ENCODE data around the gene HPS4.

The HPS4 gene

GRCh38 chr22:26432619-26433311 lies 50.8 kb downstream of the HPS4 start:
- ATAC-seq = no peak

DNA sequence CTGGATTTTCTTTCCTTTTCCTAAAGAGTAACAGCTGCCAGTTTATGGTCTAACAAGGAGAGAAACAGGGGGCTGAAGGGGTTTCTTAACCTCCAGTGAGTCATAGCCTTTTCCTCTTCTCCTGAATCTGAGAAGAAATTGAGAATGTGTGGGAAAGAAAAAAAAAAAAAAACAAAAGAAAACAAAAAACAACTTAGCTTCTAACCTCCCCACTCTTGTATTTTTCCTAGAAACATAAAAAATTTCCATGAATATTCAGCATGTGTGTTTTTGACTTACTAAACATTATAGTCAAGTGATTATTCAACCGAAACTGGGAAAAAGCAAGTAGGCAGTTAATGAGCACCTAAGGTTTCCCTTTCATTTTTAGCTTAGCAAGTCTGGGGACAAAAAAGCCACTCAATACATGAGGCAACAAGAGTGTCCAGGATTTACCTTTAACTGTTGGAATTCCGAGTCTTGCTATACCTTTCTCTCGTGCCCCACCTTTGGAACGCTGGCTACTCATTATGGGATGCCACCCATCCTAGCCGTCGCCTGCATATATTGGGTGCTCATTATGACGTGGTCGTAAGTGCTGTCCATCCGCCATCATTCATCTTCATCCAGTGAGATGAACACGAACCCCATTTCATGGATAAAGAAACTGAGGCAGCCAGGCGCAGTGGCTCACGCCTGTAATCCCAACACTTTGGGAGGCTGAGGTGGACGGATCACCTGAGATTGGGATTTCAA lies 52.2 kb downstream of the HPS4 start:
- H3K27ac Mint-ChIP-seq = peak overlapping the region; percentile 66
- H3K36me3 Mint-ChIP-seq (ENCODE audit: low read depth) = peaks cover 12% of the 10 kb centered on the region
- ATAC-seq (no peak), DNase-seq (no peak)
- H3K9me3 Mint-ChIP-seq = no peaks in the 10 kb centered on the region
- peak overlapping the region; percentile 79 for H3K4me3 Mint-ChIP-seq
- peaks cover 67% of the 10 kb centered on the region for H3K4me1 Mint-ChIP-seq
- H3K27me3 Mint-ChIP-seq = peaks cover 3% of the 10 kb centered on the region

More at GRCh38 chr22:26432619-26433311, 50.8 kb downstream of the HPS4 start:
- Mint-ChIP-seq H3K27me3 (no peaks in the 10 kb centered on the region), H3K27ac (no peak overlapping the region), H3K36me3 (ENCODE audit: low read depth) (peaks cover 12% of the 10 kb centered on the region), H3K4me3 (no peak overlapping the region), H3K9me3 (no peaks in the 10 kb centered on the region), H3K4me1 (peaks cover 64% of the 10 kb centered on the region)
- no peak for DNase-seq

GRCh38 chr22:26430600-26430999 lies 53.0 kb downstream of the HPS4 start:
- H3K4me1 Mint-ChIP-seq = peaks cover 61% of the 10 kb centered on the region
- H3K27me3 Mint-ChIP-seq = peaks cover 4% of the 10 kb centered on the region
- no peaks in the 10 kb centered on the region for H3K9me3 Mint-ChIP-seq
- peaks cover 12% of the 10 kb centered on the region for H3K36me3 Mint-ChIP-seq (ENCODE audit: low read depth)
- DNase-seq = no peak
- peak overlapping the region; percentile 66 for H3K27ac Mint-ChIP-seq
- peak overlapping the region; percentile 79 for H3K4me3 Mint-ChIP-seq
- ATAC-seq = no peak

GRCh38 chr22:26429458-26430286 lies 53.9 kb downstream of the HPS4 start:
- peaks cover 7% of the 10 kb centered on the region for H3K27me3 Mint-ChIP-seq
- no peak for ATAC-seq
- no peaks in the 10 kb centered on the region for H3K9me3 Mint-ChIP-seq
- H3K27ac Mint-ChIP-seq = peak overlapping the region; percentile 66
- H3K4me3 Mint-ChIP-seq = peak overlapping the region; percentile 79
- peaks cover 54% of the 10 kb centered on the region for H3K4me1 Mint-ChIP-seq
- peak; percentile 25 for DNase-seq
- H3K36me3 Mint-ChIP-seq (ENCODE audit: low read depth) = peaks cover 5% of the 10 kb centered on the region

GRCh38 chr22:26428515-26429457 lies 54.8 kb downstream of the HPS4 start, which contains the start of gene ASPHD2:
TSS of gene ASPHD2 (plus strand) at chr22:26429260. CDS start at chr22:26433616, 4,356 bp downstream.
- ATAC-seq = peak; percentile 87
- peak; percentile 76 for DNase-seq
- Mint-ChIP-seq H3K36me3 (ENCODE audit: low read depth) (no peaks in the 10 kb centered on the region), H3K4me1 (peaks cover 53% of the 10 kb centered on the region), H3K4me3 (peak within 1 kb of the TSS; percentile 98), H3K9me3 (peaks cover 1% of the 10 kb centered on the region), H3K27me3 (peaks cover 7% of the 10 kb centered on the region), H3K27ac (peak within 1 kb of the TSS; percentile 98)

- H3K27ac Mint-ChIP-seq = peak overlapping the region; percentile 69
- H3K9me3 Mint-ChIP-seq = peaks cover 13% of the 10 kb centered on the region
- ATAC-seq (no peak), DNase-seq (no peak)
- H3K27me3 Mint-ChIP-seq = peaks cover 7% of the 10 kb centered on the region
- H3K4me3 Mint-ChIP-seq = peak overlapping the region; percentile 64
- H3K36me3 Mint-ChIP-seq (ENCODE audit: low read depth) = peaks cover 1% of the 10 kb centered on the region
- H3K4me1 Mint-ChIP-seq = peaks cover 39% of the 10 kb centered on the region
Measured at GRCh38 chr22:26426924-26427323, 56.7 kb downstream of the HPS4 start.

DNA sequence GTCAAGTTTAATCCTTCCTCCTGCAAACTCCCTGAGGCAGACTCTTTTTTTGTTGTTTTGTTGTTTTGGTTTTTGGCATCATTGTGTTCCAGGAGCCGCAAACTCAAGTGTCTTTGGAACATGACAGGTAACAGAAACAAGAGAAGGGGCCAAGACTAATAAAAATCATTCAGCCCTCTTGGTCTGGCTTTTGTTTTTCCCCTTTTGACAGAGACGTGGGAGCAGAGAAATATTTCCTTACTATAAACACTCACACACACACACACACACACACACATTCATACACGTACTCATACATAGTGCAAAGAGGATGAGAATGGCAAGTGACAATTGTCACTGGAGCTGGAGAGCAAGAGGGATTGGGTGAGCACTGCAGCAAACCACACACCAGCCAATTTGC lies 65.0 kb downstream of the HPS4 start:
- Mint-ChIP-seq H3K4me3 (no peak overlapping the region), H3K4me1 (no peaks in the 10 kb centered on the region), H3K27me3 (peaks cover 12% of the 10 kb centered on the region), H3K27ac (no peak overlapping the region), H3K9me3 (peaks cover 10% of the 10 kb centered on the region), H3K36me3 (ENCODE audit: low read depth) (peaks cover 1% of the 10 kb centered on the region)
- ATAC-seq (no peak), DNase-seq (no peak)

DNA sequence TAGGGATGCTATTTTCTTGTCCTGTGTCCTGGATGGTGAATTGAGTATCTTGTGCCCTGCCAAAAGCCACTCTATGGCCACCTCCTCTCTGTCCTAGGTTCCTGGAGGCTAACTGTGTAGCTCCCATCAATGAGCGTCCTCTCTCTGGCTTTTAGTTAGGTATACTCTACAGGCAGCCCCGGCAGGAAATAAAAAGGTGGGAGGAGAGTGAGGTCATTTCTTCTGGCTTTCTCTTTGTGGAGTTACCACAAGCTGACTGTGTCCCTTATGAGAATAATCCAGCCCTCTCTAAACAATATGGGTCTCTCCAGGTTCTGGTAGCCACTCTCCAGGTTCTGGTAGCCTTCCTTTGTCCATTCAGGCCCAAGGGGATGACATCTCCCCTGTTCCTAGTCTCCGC lies 66.2 kb downstream of the HPS4 start:
- no peak for ATAC-seq
- peaks cover 12% of the 10 kb centered on the region for H3K27me3 Mint-ChIP-seq
- no peak overlapping the region for H3K27ac Mint-ChIP-seq

DNA sequence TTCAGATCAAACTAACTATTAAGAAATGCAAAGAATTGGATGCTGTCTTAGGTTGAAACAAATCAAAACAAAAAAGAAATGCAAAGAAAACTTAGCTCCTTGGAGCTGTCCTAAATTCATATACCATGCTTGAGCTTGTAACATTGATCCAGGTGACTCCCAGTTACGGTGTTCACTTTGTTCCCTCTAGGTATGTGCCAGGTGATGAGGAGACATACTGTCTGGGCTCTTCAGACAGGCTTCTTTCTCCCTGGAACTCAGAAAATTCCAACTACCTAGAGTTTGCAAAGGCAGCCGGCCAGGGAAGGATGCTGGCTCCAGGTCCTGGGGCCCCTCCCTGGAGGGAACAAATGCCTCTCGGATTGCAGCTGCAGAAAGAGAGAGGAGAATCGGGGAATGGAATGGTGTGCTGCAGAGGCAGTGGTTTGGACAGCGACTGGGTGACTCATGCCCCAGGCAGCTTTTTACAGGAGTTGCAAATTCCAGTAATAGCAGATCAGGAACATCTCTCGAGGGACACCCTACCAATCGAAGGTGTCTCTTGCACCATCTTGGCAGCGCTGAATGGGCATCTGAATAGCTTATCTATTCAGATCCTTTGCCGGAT lies 66.8 kb downstream of the HPS4 start:
- no peak overlapping the region for H3K4me3 Mint-ChIP-seq
- no peaks in the 10 kb centered on the region for H3K36me3 Mint-ChIP-seq (ENCODE audit: low read depth)
- H3K9me3 Mint-ChIP-seq = no peaks in the 10 kb centered on the region
- H3K4me1 Mint-ChIP-seq = no peaks in the 10 kb centered on the region
- no peak overlapping the region for H3K27ac Mint-ChIP-seq
- DNase-seq = no peak
- H3K27me3 Mint-ChIP-seq = peaks cover 12% of the 10 kb centered on the region
- no peak for ATAC-seq

More for the DNA sequence above, 66.2 kb downstream of the HPS4 start:
- Mint-ChIP-seq H3K4me1 (no peaks in the 10 kb centered on the region), H3K9me3 (no peaks in the 10 kb centered on the region), H3K4me3 (no peak overlapping the region), H3K36me3 (ENCODE audit: low read depth) (no peaks in the 10 kb centered on the region)
- no peak for DNase-seq

DNA sequence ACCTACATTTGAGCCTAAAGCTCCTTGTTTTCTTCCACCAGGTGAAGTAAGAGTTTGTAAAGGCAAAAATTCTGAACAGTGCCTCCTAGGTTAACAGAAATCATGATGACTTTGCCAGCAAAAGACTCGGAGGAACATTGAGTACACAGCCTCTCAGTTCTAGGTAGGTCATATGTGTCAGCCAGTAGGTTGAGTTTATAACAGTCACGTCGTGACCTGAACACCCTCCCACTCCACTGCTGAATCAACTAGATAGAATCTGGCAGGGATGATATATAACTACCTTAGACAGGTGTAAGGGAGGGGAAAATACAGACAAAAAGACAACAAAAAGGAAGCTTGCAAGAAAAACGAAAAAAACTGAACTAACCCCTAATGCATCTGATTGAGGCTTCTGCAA lies 67.3 kb downstream of the HPS4 start:
- Mint-ChIP-seq H3K4me1 (no peaks in the 10 kb centered on the region), H3K27ac (no peak overlapping the region), H3K9me3 (no peaks in the 10 kb centered on the region), H3K36me3 (ENCODE audit: low read depth) (no peaks in the 10 kb centered on the region), H3K27me3 (peaks cover 12% of the 10 kb centered on the region), H3K4me3 (no peak overlapping the region)
- ATAC-seq = no peak
- DNase-seq = no peak

DNA sequence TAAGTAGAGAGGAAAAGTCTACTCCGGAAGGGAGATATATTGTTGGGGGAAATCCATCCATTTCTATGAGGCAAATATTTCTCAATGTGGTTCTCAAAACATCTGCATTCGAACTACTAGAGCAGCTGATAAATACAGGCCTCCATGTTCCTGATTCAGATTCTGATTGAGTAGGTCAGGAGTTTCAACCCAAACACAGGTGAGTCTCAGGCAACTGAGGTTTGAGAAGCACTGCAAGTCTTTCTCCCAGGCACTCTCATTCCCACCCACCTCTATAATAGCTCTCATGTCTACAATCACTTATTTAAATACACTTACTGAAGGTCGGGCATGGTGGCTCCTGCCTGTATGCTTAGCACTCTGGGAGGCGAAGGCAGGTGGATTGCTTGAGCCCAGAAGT lies 69.2 kb downstream of the HPS4 start:
- no peak for ATAC-seq
- no peaks in the 10 kb centered on the region for H3K4me1 Mint-ChIP-seq
- H3K27ac Mint-ChIP-seq = no peak overlapping the region
- DNase-seq = no peak
- H3K27me3 Mint-ChIP-seq = peaks cover 16% of the 10 kb centered on the region
- H3K36me3 Mint-ChIP-seq (ENCODE audit: low read depth) = no peaks in the 10 kb centered on the region
- H3K9me3 Mint-ChIP-seq = no peaks in the 10 kb centered on the region
- no peak overlapping the region for H3K4me3 Mint-ChIP-seq

GRCh38 chr22:26410386-26410785 lies 73.2 kb downstream of the HPS4 start:
- Mint-ChIP-seq H3K27ac (no peak overlapping the region), H3K4me3 (no peak overlapping the region), H3K4me1 (no peaks in the 10 kb centered on the region), H3K27me3 (peaks cover 9% of the 10 kb centered on the region), H3K9me3 (no peaks in the 10 kb centered on the region), H3K36me3 (ENCODE audit: low read depth) (no peaks in the 10 kb centered on the region)
- no peak for DNase-seq
- ATAC-seq = no peak

- Mint-ChIP-seq H3K4me1 (peaks cover 2% of the 10 kb centered on the region), H3K9me3 (no peaks in the 10 kb centered on the region), H3K4me3 (no peak overlapping the region), H3K36me3 (ENCODE audit: low read depth) (no peaks in the 10 kb centered on the region), H3K27ac (no peak overlapping the region), H3K27me3 (peaks cover 9% of the 10 kb centered on the region)
- ATAC-seq = no peak
- DNase-seq = no peak
Measured at GRCh38 chr22:26409719-26410335, 73.8 kb downstream of the HPS4 start.

Measured in activated naive CD8-positive, alpha-beta T cell treated with anti-CD3 and anti-CD28 coated beads, Interleukin-2, amount 50 U/mL, for 24 hours (primary cell).